ENCODE measurements around the gene NOTCH1. TPM values are rescaled to one million over a fixed set of nuclear protein-coding genes. Genes with fewer than 3 reads are reported as not detected.

Gene NOTCH1
- total RNA-seq, 2 donors from 2014 or later: 23.4 to 24.2 TPM

GRCh38 chr9:136481558-136481957, 64.3 kb downstream of the NOTCH1 start:
- H3K9ac ChIP-seq (ENCODE audit: extremely low read depth, low read length, poor library complexity, severe bottlenecking): peak overlapping the region; percentile 99
- no peak overlapping the region for H3K27ac ChIP-seq (ENCODE audit: low read depth, low read length)
- H3K36me3 Mint-ChIP-seq (ENCODE audit: low read depth): peaks cover 29% of the 10 kb centered on the region
- no peaks in the 10 kb centered on the region for H3K9me3 Mint-ChIP-seq
- peaks cover 4% of the 10 kb centered on the region for H3K4me1 ChIP-seq (ENCODE audit: control insufficient read depth, insufficient read depth, low read length)
- 65 to 69% methylated on average over 3 to 5 of the region's 5 CpGs for WGBS, 2 experiments (ENCODE audit: insufficient coverage in 1 of 2, insufficient read length in 1 of 2)
- peaks cover 33% of the 10 kb centered on the region for H3K36me3 ChIP-seq (ENCODE audit: control insufficient read depth, insufficient read depth, low read length)
- DNase-seq: no peak
- H3K4me3 ChIP-seq (ENCODE audit: low read length): peak overlapping the region; percentile 91
- no peaks in the 10 kb centered on the region for H3K9me3 ChIP-seq (ENCODE audit: control insufficient read depth, low read length)
- H3K27ac Mint-ChIP-seq: peak overlapping the region; percentile 97
- peak overlapping the region; percentile 88 for H3K4me3 Mint-ChIP-seq
- TF ChIP-seq CTCF (conservative IDR thresholded peaks at IDR 0.05): no peak
- H3K27me3 Mint-ChIP-seq (ENCODE audit: insufficient read depth): no peaks in the 10 kb centered on the region
- peaks cover 17% of the 10 kb centered on the region for H3K4me1 Mint-ChIP-seq
- H3K27me3 ChIP-seq (ENCODE audit: control insufficient read depth, insufficient read depth, low read length, poor library complexity, severe bottlenecking): no peaks in the 10 kb centered on the region

GRCh38 chr9:136476369-136477150, 69.3 kb downstream of the NOTCH1 start:
- H3K9me3 Mint-ChIP-seq: no peaks in the 10 kb centered on the region
- Histone ChIP-seq H3K4me3 (ENCODE audit: low read length) (no peak overlapping the region), H3K9ac (ENCODE audit: extremely low read depth, low read length, poor library complexity, severe bottlenecking) (no peak overlapping the region), H3K9me3 (ENCODE audit: control insufficient read depth, low read length) (no peaks in the 10 kb centered on the region), H3K36me3 (ENCODE audit: control insufficient read depth, insufficient read depth, low read length) (peaks cover 83% of the 10 kb centered on the region), H3K27me3 (ENCODE audit: control insufficient read depth, insufficient read depth, low read length, poor library complexity, severe bottlenecking) (no peaks in the 10 kb centered on the region), H3K4me1 (ENCODE audit: control insufficient read depth, insufficient read depth, low read length) (peaks cover 4% of the 10 kb centered on the region), H3K27ac (ENCODE audit: low read depth, low read length) (no peak overlapping the region)
- H3K4me1 Mint-ChIP-seq: peaks cover 11% of the 10 kb centered on the region
- H3K27ac Mint-ChIP-seq: no peak overlapping the region
- WGBS, 2 experiments (ENCODE audit: insufficient coverage in 1 of 2, insufficient read length in 1 of 2): 93 to 95% methylated on average over 11 to 25 of the region's 25 CpGs
- H3K27me3 Mint-ChIP-seq (ENCODE audit: insufficient read depth): no peaks in the 10 kb centered on the region
- TF ChIP-seq CTCF (conservative IDR thresholded peaks at IDR 0.05): no peak
- DNase-seq: no peak
- peaks cover 55% of the 10 kb centered on the region for H3K36me3 Mint-ChIP-seq (ENCODE audit: low read depth)
- no peak overlapping the region for H3K4me3 Mint-ChIP-seq

- Histone ChIP-seq H3K27me3 (ENCODE audit: control insufficient read depth, insufficient read depth, low read length, poor library complexity, severe bottlenecking) (no peaks in the 10 kb centered on the region), H3K9me3 (ENCODE audit: control insufficient read depth, low read length) (no peaks in the 10 kb centered on the region), H3K4me1 (ENCODE audit: control insufficient read depth, insufficient read depth, low read length) (peaks cover 3% of the 10 kb centered on the region), H3K9ac (ENCODE audit: extremely low read depth, low read length, poor library complexity, severe bottlenecking) (no peak overlapping the region), H3K27ac (ENCODE audit: low read depth, low read length) (no peak overlapping the region), H3K36me3 (ENCODE audit: control insufficient read depth, insufficient read depth, low read length) (peaks cover 95% of the 10 kb centered on the region), H3K4me3 (ENCODE audit: low read length) (no peak overlapping the region)
- no peak for DNase-seq
- WGBS, 2 experiments (ENCODE audit: insufficient coverage in 1 of 2, insufficient read length in 1 of 2): 95 to 98% methylated on average over 33 to 34 of the region's 34 CpGs
- Mint-ChIP-seq H3K27me3 (ENCODE audit: insufficient read depth) (no peaks in the 10 kb centered on the region), H3K4me1 (peaks cover 3% of the 10 kb centered on the region), H3K27ac (no peak overlapping the region), H3K9me3 (no peaks in the 10 kb centered on the region), H3K4me3 (no peak overlapping the region), H3K36me3 (ENCODE audit: low read depth) (peaks cover 61% of the 10 kb centered on the region)
- TF ChIP-seq CTCF (conservative IDR thresholded peaks at IDR 0.05): no peak
Observed at GRCh38 chr9:136474974-136475865, 70.6 kb downstream of the NOTCH1 start.

Measured in endodermal cell (in vitro differentiated cells).